Amniotic stem cell (primary cell): ENCODE measurements around the gene KCNG3.
"Not testable (repeated sequence)": the region's sequence is repeated elsewhere in the genome, so short reads cannot be mapped to it uniquely, and the experiment has no call there.

Experiments used
- DNase-seq: peaks from one replicate; lab custom pipeline; 2025; lab: John Stamatoyannopoulos, UW

The KCNG3 gene

GRCh38 chr2:42429352-42429751, 64.4 kb downstream of the KCNG3 start:
- no peak for DNase-seq

- no peak for DNase-seq
Observed at GRCh38 chr2:42425697-42426096, 68.1 kb downstream of the KCNG3 start.

- no peak for DNase-seq
Observed at GRCh38 chr2:42424033-42424432, 69.7 kb downstream of the KCNG3 start.

GRCh38 chr2:42421601-42422239, 72.1 kb downstream of the KCNG3 start:
- DNase-seq: no peak

- DNase-seq: no peak
Observed at GRCh38 chr2:42421157-42421485, 72.7 kb downstream of the KCNG3 start.

- no peak for DNase-seq
Observed at GRCh38 chr2:42414648-42415047, 79.1 kb downstream of the KCNG3 start.

GRCh38 chr2:42414158-42414557, 79.6 kb downstream of the KCNG3 start:
- no peak for DNase-seq

- no peak for DNase-seq
Observed at GRCh38 chr2:42410742-42411514, 82.9 kb downstream of the KCNG3 start.

GRCh38 chr2:42408009-42408408, 85.8 kb downstream of the KCNG3 start:
- DNase-seq: no peak

- DNase-seq: no peak
Observed at GRCh38 chr2:42407476-42407875, 86.3 kb downstream of the KCNG3 start.

- no peak for DNase-seq
Observed at GRCh38 chr2:42404676-42405075, 89.1 kb downstream of the KCNG3 start.

GRCh38 chr2:42401773-42402172, 92.0 kb downstream of the KCNG3 start:
- DNase-seq: no peak

GRCh38 chr2:42398052-42398451, 95.7 kb downstream of the KCNG3 start:
- DNase-seq: not testable (repeated sequence)

GRCh38 chr2:42393320-42393719, 100.5 kb downstream of the KCNG3 start:
- DNase-seq: not testable (repeated sequence)

GRCh38 chr2:42392191-42392590, 101.6 kb downstream of the KCNG3 start:
- no peak for DNase-seq
